Fibroblast of mammary gland (primary cell): Measurements from ENCODE around the gene LEMD3.

Experiments used
- DNase-seq: peaks from one replicate; pipeline ENCODE4 v3.0.0-alpha.2; 2010; ENCODE audit warnings: low read depth
- H3K4me3 ChIP-seq: 2 replicates; pipeline ENCODE4 v1.5.1; 2011; ENCODE audit warnings: low read depth, mild to moderate bottlenecking, low read length, moderate library complexity; ENCODE audit not compliant: control insufficient read depth
- TF ChIP-seq, protein P1 (sequence below): conservative IDR thresholded peaks from 2 replicates; pipeline ENCODE4 v1.5.1; 2011; ENCODE audit warnings: low read depth, low read length, inconsistent platforms; ENCODE audit not compliant: control insufficient read depth, insufficient read depth

LEMD3 gene

DNA sequence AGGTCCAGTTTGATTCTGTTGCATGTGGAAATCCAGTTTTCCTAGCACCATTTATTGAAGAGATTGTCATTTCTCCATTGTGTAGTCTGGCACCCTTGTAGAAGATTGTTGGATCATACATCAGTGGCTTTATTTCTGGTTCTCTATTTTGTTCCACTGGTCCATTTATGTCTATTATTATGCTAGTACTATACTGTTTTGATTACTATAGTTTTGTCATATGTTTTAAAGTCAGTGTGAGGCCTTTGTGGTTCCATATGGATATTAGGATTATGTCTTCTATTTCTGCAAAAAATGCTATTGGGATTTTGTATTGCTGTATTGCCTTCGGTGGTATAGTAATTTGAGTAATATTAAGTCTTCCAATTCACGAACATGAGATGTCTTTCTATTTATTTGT, 51.4 kb downstream of the LEMD3 start:
- no peak for DNase-seq
- TF ChIP-seq, protein P1, sequence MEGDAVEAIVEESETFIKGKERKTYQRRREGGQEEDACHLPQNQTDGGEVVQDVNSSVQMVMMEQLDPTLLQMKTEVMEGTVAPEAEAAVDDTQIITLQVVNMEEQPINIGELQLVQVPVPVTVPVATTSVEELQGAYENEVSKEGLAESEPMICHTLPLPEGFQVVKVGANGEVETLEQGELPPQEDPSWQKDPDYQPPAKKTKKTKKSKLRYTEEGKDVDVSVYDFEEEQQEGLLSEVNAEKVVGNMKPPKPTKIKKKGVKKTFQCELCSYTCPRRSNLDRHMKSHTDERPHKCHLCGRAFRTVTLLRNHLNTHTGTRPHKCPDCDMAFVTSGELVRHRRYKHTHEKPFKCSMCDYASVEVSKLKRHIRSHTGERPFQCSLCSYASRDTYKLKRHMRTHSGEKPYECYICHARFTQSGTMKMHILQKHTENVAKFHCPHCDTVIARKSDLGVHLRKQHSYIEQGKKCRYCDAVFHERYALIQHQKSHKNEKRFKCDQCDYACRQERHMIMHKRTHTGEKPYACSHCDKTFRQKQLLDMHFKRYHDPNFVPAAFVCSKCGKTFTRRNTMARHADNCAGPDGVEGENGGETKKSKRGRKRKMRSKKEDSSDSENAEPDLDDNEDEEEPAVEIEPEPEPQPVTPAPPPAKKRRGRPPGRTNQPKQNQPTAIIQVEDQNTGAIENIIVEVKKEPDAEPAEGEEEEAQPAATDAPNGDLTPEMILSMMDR, result no peak
- H3K4me3 ChIP-seq, result no peak overlapping the region

GRCh38 chr12:65229441-65229840, 60.1 kb downstream of the LEMD3 start:
- TF ChIP-seq, protein P1, result no peak
- no peak overlapping the region for H3K4me3 ChIP-seq
- DNase-seq, result peak; percentile 88

GRCh38 chr12:65232476-65233077, 63.2 kb downstream of the LEMD3 start:
- peak; percentile 48 for DNase-seq
- no peak overlapping the region for H3K4me3 ChIP-seq
- TF ChIP-seq, protein P1, result peak; percentile 42

GRCh38 chr12:65237153-65237552, 67.8 kb downstream of the LEMD3 start:
- TF ChIP-seq, protein P1, result no peak
- no peak overlapping the region for H3K4me3 ChIP-seq
- DNase-seq, result no peak

- TF ChIP-seq, protein P1, result no peak
- DNase-seq, result no peak
- H3K4me3 ChIP-seq, result no peak overlapping the region
These were observed 69.2 kb downstream of the LEMD3 start for GRCh38 chr12:65238609-65239008.

GRCh38 chr12:65248656-65249633, 79.6 kb downstream of the LEMD3 start:
- TF ChIP-seq, protein P1, result no peak
- no peak overlapping the region for H3K4me3 ChIP-seq
- peak; percentile 38 for DNase-seq
